Measurements from ENCODE around the gene THSD7A.

The THSD7A gene

GRCh38 chr7:11767148-11767547 lies 64.8 kb downstream of the THSD7A start:
- TF ChIP-seq ZFX (IDR thresholded peaks at IDR 0.05; ENCODE audit: borderline replicate concordance), result no peak
- H3K27ac ChIP-seq, result no peak overlapping the region

GRCh38 chr7:11760372-11760771 lies 71.6 kb downstream of the THSD7A start:
- no peak overlapping the region for H3K27ac ChIP-seq

GRCh38 chr7:11758627-11759111 lies 73.3 kb downstream of the THSD7A start:
- TF ChIP-seq ZFX (IDR thresholded peaks at IDR 0.05; ENCODE audit: borderline replicate concordance) (no peak), CTCF (IDR thresholded peaks at IDR 0.05) (no peak)
- H3K27ac ChIP-seq, result no peak overlapping the region

More at GRCh38 chr7:11760372-11760771, 71.6 kb downstream of the THSD7A start:
- TF ChIP-seq ZFX (IDR thresholded peaks at IDR 0.05; ENCODE audit: borderline replicate concordance), result no peak

GRCh38 chr7:11757153-11757552 lies 74.8 kb downstream of the THSD7A start:
- no peak for TF ChIP-seq CTCF (IDR thresholded peaks at IDR 0.05)
- no peak for TF ChIP-seq ZFX (IDR thresholded peaks at IDR 0.05; ENCODE audit: borderline replicate concordance)
- H3K27ac ChIP-seq, result no peak overlapping the region

GRCh38 chr7:11754933-11755332 lies 77.1 kb downstream of the THSD7A start:
- H3K27ac ChIP-seq, result no peak overlapping the region
- no peak for TF ChIP-seq CTCF (IDR thresholded peaks at IDR 0.05)
- no peak for TF ChIP-seq ZFX (IDR thresholded peaks at IDR 0.05; ENCODE audit: borderline replicate concordance)

- H3K27ac ChIP-seq, result no peak overlapping the region
- TF ChIP-seq ZFX (IDR thresholded peaks at IDR 0.05; ENCODE audit: borderline replicate concordance), result no peak
- no peak for TF ChIP-seq CTCF (IDR thresholded peaks at IDR 0.05)
Observed at GRCh38 chr7:11754123-11754522, 77.9 kb downstream of the THSD7A start.

GRCh38 chr7:11753433-11753832 lies 78.6 kb downstream of the THSD7A start:
- TF ChIP-seq CTCF (IDR thresholded peaks at IDR 0.05) (no peak), ZFX (IDR thresholded peaks at IDR 0.05; ENCODE audit: borderline replicate concordance) (no peak)
- no peak overlapping the region for H3K27ac ChIP-seq

- no peak overlapping the region for H3K27ac ChIP-seq
- TF ChIP-seq CTCF (IDR thresholded peaks at IDR 0.05) (no peak), ZFX (IDR thresholded peaks at IDR 0.05; ENCODE audit: borderline replicate concordance) (no peak)
Observed at GRCh38 chr7:11751807-11752389, 80.1 kb downstream of the THSD7A start.

Data from 22Rv1 (cell line).